ENCODE data around the gene ZNF669. TPM values are rescaled to one million over a fixed set of nuclear protein-coding genes. Genes with fewer than 3 reads are reported as not detected.
"Not testable (repeated sequence)": the region's sequence is repeated elsewhere in the genome, so short reads cannot be mapped to it uniquely, and the experiment has no call there.

The ZNF669 gene
- 9.6 and 10.7 TPM in 2 replicates for total RNA-seq

GRCh38 chr1:247103859-247104591 lies at the start of gene ZNF669:
Gene ZNF669 (minus strand): TSS chr1:247104356. CDS start chr1:247104199, 157 bp downstream.
- peak; percentile 91 to 96 for DNase-seq (ENCODE audit: low read depth in 2 of 2)

- DNase-seq (ENCODE audit: low read depth in 2 of 2), result no peak
These were observed 43.6 kb upstream of the ZNF669 start for GRCh38 chr1:247147781-247148180.

- DNase-seq (ENCODE audit: low read depth in 2 of 2), result not testable (repeated sequence)
These were observed 43.0 kb upstream of the ZNF669 start for GRCh38 chr1:247147120-247147519.

GRCh38 chr1:247146671-247147070 lies 42.5 kb upstream of the ZNF669 start:
- DNase-seq (ENCODE audit: low read depth in 2 of 2), result no peak

- no peak for DNase-seq (ENCODE audit: low read depth in 2 of 2)
These were observed 41.1 kb upstream of the ZNF669 start for GRCh38 chr1:247145279-247145678.

GRCh38 chr1:247139557-247139956 lies 35.4 kb upstream of the ZNF669 start:
- DNase-seq (ENCODE audit: low read depth in 2 of 2), result not testable (repeated sequence)

- DNase-seq (ENCODE audit: low read depth in 2 of 2), result no peak
These were observed 27.1 kb upstream of the ZNF669 start for GRCh38 chr1:247131236-247131635.

GRCh38 chr1:247127519-247128282 lies 23.5 kb upstream of the ZNF669 start:
- not testable (repeated sequence) for DNase-seq (ENCODE audit: low read depth in 2 of 2)

GRCh38 chr1:247126601-247127000 lies 22.4 kb upstream of the ZNF669 start:
- DNase-seq (ENCODE audit: low read depth in 2 of 2), result not testable (repeated sequence)

- not testable (repeated sequence) for DNase-seq (ENCODE audit: low read depth in 2 of 2)
These were observed 22.0 kb upstream of the ZNF669 start for GRCh38 chr1:247126166-247126565.

- no peak for DNase-seq (ENCODE audit: low read depth in 2 of 2)
These were observed 17.2 kb upstream of the ZNF669 start for GRCh38 chr1:247121382-247121781.

GRCh38 chr1:247120408-247120668 lies 16.2 kb upstream of the ZNF669 start:
- DNase-seq (ENCODE audit: low read depth in 2 of 2), result not testable (repeated sequence)

GRCh38 chr1:247119600-247120407 lies 15.6 kb upstream of the ZNF669 start:
- DNase-seq (ENCODE audit: low read depth in 2 of 2), result no peak

- peak in 1 of 2 donors; percentile 21 for DNase-seq (ENCODE audit: low read depth in 2 of 2)
These were observed 14.8 kb upstream of the ZNF669 start for GRCh38 chr1:247118946-247119446.

GRCh38 chr1:247115545-247115944 lies 11.4 kb upstream of the ZNF669 start:
- DNase-seq (ENCODE audit: low read depth in 2 of 2), result no peak

- DNase-seq (ENCODE audit: low read depth in 2 of 2), result no peak
These were observed 11.0 kb upstream of the ZNF669 start for GRCh38 chr1:247115141-247115510.

GRCh38 chr1:247114351-247115140 lies 10.4 kb upstream of the ZNF669 start:
- DNase-seq (ENCODE audit: low read depth in 2 of 2), result no peak

GRCh38 chr1:247113733-247114271 lies 9.6 kb upstream of the ZNF669 start:
- no peak for DNase-seq (ENCODE audit: low read depth in 2 of 2)

- peak in 1 of 2 donors; percentile 26 for DNase-seq (ENCODE audit: low read depth in 2 of 2)
These were observed 8.9 kb upstream of the ZNF669 start for GRCh38 chr1:247113094-247113497.

GRCh38 chr1:247112479-247112781 lies 8.3 kb upstream of the ZNF669 start:
- no peak for DNase-seq (ENCODE audit: low read depth in 2 of 2)
